Activated CD8-positive, alpha-beta T cell treated with anti-CD3 and anti-CD28 coated beads for 36 hours (primary cell): ENCODE results near the gene SPAG9. TPM values are rescaled to one million over a fixed set of nuclear protein-coding genes. Genes with fewer than 3 reads are reported as not detected.

ENCODE experiments used
- ATAC-seq: fragments of 200-7000 bp; cut with Tn5 transposase; one replicate; pipeline ENCODE4 v1.10.0; 2021; ENCODE audit warnings: mild to moderate bottlenecking, moderate library complexity
- CTCF ChIA-PET: fragments of 350-600 bp; sonication (Branson Sonifier 250); formaldehyde crosslinking; loops from one replicate; lab custom pipeline; 2021; ENCODE audit warnings: antibody characterized with exemption; lab: Charles Lee
- POLR2A ChIA-PET: fragments of 350-600 bp; sonication (Branson Sonifier 250); formaldehyde crosslinking; loops from one replicate; lab custom pipeline; 2021; ENCODE audit warnings: antibody characterized with exemption; lab: Charles Lee
- DNase-seq: peaks from one replicate; pipeline ENCODE4 v3.0.0-alpha.2; 2020
- H3K27ac Mint-ChIP-seq: one replicate; pipeline ENCODE4 v1.8.0; 2021; ENCODE audit warnings: mild to moderate bottlenecking, mixed read lengths
- H3K27me3 Mint-ChIP-seq: one replicate; pipeline ENCODE4 v1.8.0; 2021; ENCODE audit warnings: mixed read lengths
- H3K36me3 Mint-ChIP-seq: one replicate; pipeline ENCODE4 v1.8.0; 2021; ENCODE audit warnings: low read depth, mixed read lengths
- H3K4me1 Mint-ChIP-seq: one replicate; pipeline ENCODE4 v1.8.0; 2021; ENCODE audit warnings: low read depth, mixed read lengths
- H3K4me3 Mint-ChIP-seq: one replicate; pipeline ENCODE4 v1.8.0; 2021; ENCODE audit warnings: mild to moderate bottlenecking, moderate library complexity, mixed read lengths
- H3K9me3 Mint-ChIP-seq: one replicate; pipeline ENCODE4 v1.8.0; 2021; ENCODE audit warnings: mixed read lengths
- CTCF ChIP-seq: fragments of 200-600 bp; IDR thresholded peaks from one replicate; pipeline ENCODE4 v1.8.0; 2022; ENCODE audit warnings: antibody characterized with exemption, mild to moderate bottlenecking
- intact Hi-C: fragments of 100-400 bp; cut with micrococcal nuclease; formaldehyde crosslinking; loops from one replicate; pipeline ENCODE4 v1.10.0; 2022
- total RNA-seq, 2 experiments: library from RNA; stranded (reverse); gene quantifications; one replicate each; pipeline ENCODE4 v1.2.3, GENCODE V29; 2021

The SPAG9 gene
- total RNA-seq, 2 experiments from 2014 or later: 54.3 to 59.8 TPM

- Mint-ChIP-seq H3K4me3 (no peak overlapping the region), H3K9me3 (no peaks in the 10 kb centered on the region), H3K27ac (no peak overlapping the region), H3K27me3 (no peaks in the 10 kb centered on the region), H3K4me1 (peaks cover 33% of the 10 kb centered on the region), H3K36me3 (no peaks in the 10 kb centered on the region)
- TF ChIP-seq CTCF: no peak
- ATAC-seq (no peak), DNase-seq (no peak)
- CTCF ChIA-PET: interaction anchor here (1.4 kb wide), 1 partner anchor 11 kb away, joined by 4 read pairs; no protein-coding TSS in a partner anchor
- POLR2A ChIA-PET: interaction anchor here (0.8 to 1.4 kb wide), 4 partner anchors 11 to 57 kb away, joined by 3 to 5 read pairs (median 4); partner anchors contain the start of gene TOB1
- intact Hi-C loops: no loop called here
Observed at GRCh38 chr17:50922721-50923405, 197.8 kb downstream of the SPAG9 start.

- H3K4me3 Mint-ChIP-seq: no peak overlapping the region
- H3K36me3 Mint-ChIP-seq: no peaks in the 10 kb centered on the region
- ATAC-seq (no peak), DNase-seq (no peak)
- H3K27ac Mint-ChIP-seq: no peak overlapping the region
- no peaks in the 10 kb centered on the region for H3K9me3 Mint-ChIP-seq
- no peak for TF ChIP-seq CTCF
- POLR2A ChIA-PET: interaction anchor here (1.4 kb wide), 1 partner anchor 56 kb away, joined by 5 read pairs; the partner anchor contains the start of gene TOB1
- CTCF ChIA-PET: no interaction called here
- intact Hi-C loops: no loop called here
- peaks cover 35% of the 10 kb centered on the region for H3K4me1 Mint-ChIP-seq
- no peaks in the 10 kb centered on the region for H3K27me3 Mint-ChIP-seq
Observed at GRCh38 chr17:50922107-50922506, 198.6 kb downstream of the SPAG9 start.

- no peaks in the 10 kb centered on the region for H3K9me3 Mint-ChIP-seq
- DNase-seq (no peak), ATAC-seq (no peak)
- peaks cover 37% of the 10 kb centered on the region for H3K4me1 Mint-ChIP-seq
- no peak for TF ChIP-seq CTCF
- intact Hi-C loops: no loop called here
- CTCF ChIA-PET: no interaction called here
- H3K27ac Mint-ChIP-seq: peak overlapping the region; percentile 25
- H3K36me3 Mint-ChIP-seq: no peaks in the 10 kb centered on the region
- POLR2A ChIA-PET: interaction anchor here (0.6 to 8.1 kb wide), 3 partner anchors 55 to 69 kb away, joined by 3 to 75 read pairs (median 5); partner anchors contain the start of gene TOB1
- H3K27me3 Mint-ChIP-seq: no peaks in the 10 kb centered on the region
- no peak overlapping the region for H3K4me3 Mint-ChIP-seq
Observed at GRCh38 chr17:50920891-50921586, 199.6 kb downstream of the SPAG9 start.

GRCh38 chr17:50920041-50920410 lies 200.6 kb downstream of the SPAG9 start:
- no peaks in the 10 kb centered on the region for H3K9me3 Mint-ChIP-seq
- intact Hi-C loops: no loop called here
- DNase-seq (no peak), ATAC-seq (no peak)
- H3K4me3 Mint-ChIP-seq: no peak overlapping the region
- ChIA-PET POLR2A (interaction anchor here (1.1 to 8.1 kb wide), 2 partner anchors 11 to 55 kb away, joined by 4 to 75 read pairs; partner anchors contain the start of gene TOB1), CTCF (no interaction called here)
- peaks cover 42% of the 10 kb centered on the region for H3K4me1 Mint-ChIP-seq
- H3K36me3 Mint-ChIP-seq: no peaks in the 10 kb centered on the region
- no peaks in the 10 kb centered on the region for H3K27me3 Mint-ChIP-seq
- H3K27ac Mint-ChIP-seq: no peak overlapping the region
- TF ChIP-seq CTCF: no peak
